HepG2 (cell line): ENCODE results near the gene DNAJC11. TPM values are rescaled to one million over a fixed set of nuclear protein-coding genes. Genes with fewer than 3 reads are reported as not detected.

Source experiments
- ATF4 ChIP-seq, 2 experiments: fragments of 450-650 bp in 1 of 2; sonication (generic) in 1 of 2; formaldehyde crosslinking; IDR thresholded peaks; 2 replicates each; pipeline versions ENCODE4 v1.5.0 to v1.8.0; 2020 to 2022; ENCODE audit warnings: mild to moderate bottlenecking in 1 of 2, missing genetic modification reagents in 1 of 2
- FOXJ3 ChIP-seq: sonication (generic); formaldehyde crosslinking; IDR thresholded peaks from 2 replicates; pipeline ENCODE4 v1.4.0; 2020; ENCODE audit warnings: missing genetic modification reagents, mild to moderate bottlenecking, borderline replicate concordance
- GABPA ChIP-seq, 2 experiments: IDR thresholded peaks; 2 replicates each; pipeline ENCODE4 v1.6.1; 2011 to 2016; ENCODE audit warnings: low read depth in 2 of 2, low read length in 1 of 2, missing biosample characterization in 1 of 2, missing genetic modification characterization in 1 of 2
- GLI4 ChIP-seq: sonication (generic); formaldehyde crosslinking; IDR thresholded peaks from 2 replicates; pipeline ENCODE4 v1.5.1; 2020; ENCODE audit warnings: missing genetic modification reagents, mild to moderate bottlenecking, moderate library complexity, borderline replicate concordance
- GPN1 ChIP-seq: sonication (generic); formaldehyde crosslinking; IDR thresholded peaks from 2 replicates; pipeline ENCODE4 v1.5.1; 2020; ENCODE audit warnings: missing genetic modification reagents, borderline replicate concordance
- IKZF1 ChIP-seq: fragments of 450-650 bp; IDR thresholded peaks from 2 replicates; pipeline ENCODE4 v1.7.1; 2016
- MATR3 ChIP-seq: sonication (generic); formaldehyde crosslinking; IDR thresholded peaks from 2 replicates; pipeline ENCODE4 v1.4.0; 2020; ENCODE audit warnings: missing genetic modification reagents
- MLXIP ChIP-seq: sonication (generic); formaldehyde crosslinking; IDR thresholded peaks from 2 replicates; pipeline ENCODE4 v1.9.0; 2021; ENCODE audit warnings: missing genetic modification reagents, borderline replicate concordance
- NFKB2 ChIP-seq: sonication (generic); formaldehyde crosslinking; IDR thresholded peaks from 2 replicates; pipeline ENCODE4 v1.4.0; 2020; ENCODE audit warnings: missing genetic modification reagents, borderline replicate concordance
- NR0B2 ChIP-seq: sonication (generic); formaldehyde crosslinking; IDR thresholded peaks from 2 replicates; pipeline ENCODE4 v1.4.0; 2020; ENCODE audit warnings: mild to moderate bottlenecking, missing genetic modification reagents
- PAF1 ChIP-seq: IDR thresholded peaks from 2 replicates; pipeline ENCODE4 v1.6.1; 2016; ENCODE audit warnings: missing genetic modification reagents, missing compliant biosample characterization
- RXRA ChIP-seq: sonication (generic); formaldehyde crosslinking; IDR thresholded peaks from 2 replicates; pipeline ENCODE4 v1.5.1; 2020; ENCODE audit warnings: missing genetic modification reagents
- SALL2 ChIP-seq: sonication (generic); formaldehyde crosslinking; IDR thresholded peaks from 2 replicates; pipeline ENCODE4 v1.8.1; 2023; ENCODE audit warnings: mild to moderate bottlenecking, missing genetic modification reagents, inconsistent platforms
- THAP7 ChIP-seq: sonication (generic); formaldehyde crosslinking; IDR thresholded peaks from 2 replicates; pipeline ENCODE4 v1.8.1; 2023; ENCODE audit warnings: mild to moderate bottlenecking, missing genetic modification reagents
- ZNF33B ChIP-seq: sonication (generic); formaldehyde crosslinking; IDR thresholded peaks from 2 replicates; pipeline ENCODE4 v1.5.1; 2020; ENCODE audit warnings: mild to moderate bottlenecking, missing genetic modification reagents
- ZNF513 ChIP-seq: sonication (generic); formaldehyde crosslinking; conservative IDR thresholded peaks from 2 replicates; pipeline ENCODE4 v1.5.0; 2020; ENCODE audit warnings: missing genetic modification reagents
- ZNF576 ChIP-seq: sonication (generic); formaldehyde crosslinking; IDR thresholded peaks from 2 replicates; pipeline ENCODE4 v1.4.0; 2020; ENCODE audit warnings: mild to moderate bottlenecking, missing genetic modification reagents
- polyA plus RNA-seq, 8 experiments: library from polyadenylated mRNA; depleted of rRNA in 3 of 8; stranded (reverse) in 7 of 8; unstranded in 1 of 8; fragments of >200 nt; fragmentation: Illumina TruSeq in 4 of 8; extraction: Trizol in 4 of 8; gene quantifications; 2 replicates each; pipeline versions ENCODE4 v1.2.1 to v1.2.3, GENCODE V29; 2011 to 2016; ENCODE audit warnings: low read depth in 4 of 8, missing spikeins in 1 of 8, mixed read lengths in 1 of 8; ENCODE audit not compliant: insufficient read depth in 1 of 8
- total RNA-seq, 5 experiments: library from RNA; depleted of rRNA; stranded (reverse); fragments of >200 nt; fragmentation: Illumina TruSeq; extraction: Trizol; gene quantifications; 2 replicates each; pipeline ENCODE4 v1.2.3, GENCODE V29; 2016; ENCODE audit warnings: low read depth in 1 of 5

Gene DNAJC11
- total and polyA plus RNA-seq, 2 of the 13 experiments (the other 11 are each of a cell fraction or from before 2014, with no cell fraction given): 25.1 to 47.6 TPM

GRCh38 chr1:6613361-6614018 lies 88.1 kb downstream of the DNAJC11 start, which contains the start of gene PHF13 (continued):
- no peak for TF ChIP-seq NR0B2 (CRISPR knock-in tag)
- no peak for TF ChIP-seq GLI4 (CRISPR knock-in tag)
- no peak for TF ChIP-seq MATR3 (CRISPR knock-in tag)
- no peak for TF ChIP-seq IKZF1
- TF ChIP-seq PAF1: no peak
- peak; percentile 49 for TF ChIP-seq GABPA (IDR thresholded peaks at IDR 0.05; ENCODE audit: low read depth, low read length)
- TF ChIP-seq GABPA (CRISPR knock-in tag; IDR thresholded peaks at IDR 0.05; ENCODE audit: low read depth): peak; percentile 84
- TF ChIP-seq ZNF33B (CRISPR knock-in tag): no peak
- TF ChIP-seq ZNF576 (CRISPR knock-in tag): no peak
- no peak for TF ChIP-seq MLXIP (CRISPR knock-in tag)
- no peak for TF ChIP-seq GPN1 (CRISPR knock-in tag)
- TF ChIP-seq RXRA (CRISPR knock-in tag): peak; percentile 70
- TF ChIP-seq SALL2: peak; percentile 61; the same call in 1 of the 2 replicates
- TF ChIP-seq NFKB2 (CRISPR knock-in tag): no peak
- TF ChIP-seq FOXJ3 (CRISPR knock-in tag): no peak
- no peak for TF ChIP-seq ZNF513 (CRISPR knock-in tag)
- no peak for TF ChIP-seq ATF4 (CRISPR knock-in tag; IDR thresholded peaks at IDR 0.05)
- peak; percentile 37; the same call in 1 of the 2 replicates for TF ChIP-seq THAP7 (CRISPR knock-in tag)
